Aorta (tissue), 5 donors: ENCODE measurements around the gene CIPC. TPM values are rescaled to one million over a fixed set of nuclear protein-coding genes. Genes with fewer than 3 reads are reported as not detected.

ENCODE experiments used
- ATAC-seq: fragments of 200-7000 bp; cut with Tn5 transposase; one replicate; pipeline ENCODE4 v1.9.1; 2022; ENCODE audit warnings: moderate library complexity; ENCODE audit not compliant: low FRiP score
- DNase-seq, 2 donors: peaks; one replicate each; pipeline ENCODE4 v3.0.0-alpha.2; 2020
- H3K27ac ChIP-seq, 2 donors: one replicate each; pipeline ENCODE4 v1.5.1; 2013; ENCODE audit warnings: low read length in 2 of 2, mild to moderate bottlenecking in 2 of 2, moderate library complexity in 2 of 2, control low read depth in 1 of 2, inconsistent platforms in 1 of 2, low read depth in 1 of 2
- H3K27me3 ChIP-seq, 2 donors: one replicate each; pipeline ENCODE4 v1.6.1; 2013; ENCODE audit warnings: control low read depth in 1 of 2, low read length in 1 of 2, mild to moderate bottlenecking in 1 of 2, moderate library complexity in 1 of 2; ENCODE audit not compliant: insufficient read depth in 2 of 2, control insufficient read depth in 1 of 2
- H3K36me3 ChIP-seq, 2 donors: one replicate each; pipeline ENCODE4 v1.6.1; 2013; ENCODE audit warnings: control low read depth in 1 of 2, low read length in 1 of 2, mild to moderate bottlenecking in 1 of 2; ENCODE audit not compliant: insufficient read depth in 2 of 2, control insufficient read depth in 1 of 2
- H3K4me1 ChIP-seq, 2 donors: one replicate each; pipeline ENCODE4 v1.6.1; 2013; ENCODE audit warnings: low read length in 2 of 2, control low read depth in 1 of 2, mild to moderate bottlenecking in 1 of 2, moderate library complexity in 1 of 2; ENCODE audit not compliant: insufficient read depth in 2 of 2, control insufficient read depth in 1 of 2
- H3K4me3 ChIP-seq, 2 donors: one replicate each; pipeline ENCODE4 v1.5.1; 2013; ENCODE audit warnings: low read length in 2 of 2, control low read depth in 1 of 2, mild to moderate bottlenecking in 1 of 2
- H3K9me3 ChIP-seq: one replicate; pipeline ENCODE4 v1.6.1; 2013; ENCODE audit warnings: mild to moderate bottlenecking, low read length; ENCODE audit not compliant: control insufficient read depth
- WGBS, 2 donors: extraction: QIAGEN DNeasy Blood & Tissue Kit; methylation state at CpG; one replicate each; pipeline ENCODE4 v1.1.7; 2013; 5-methylcytosine and 5-hydroxymethylcytosine counted together
- intact Hi-C, 2 donors: fragments of 100-400 bp; cut with DNase I; formaldehyde crosslinking; loops; one replicate each; pipeline versions ENCODE4 v1.14.2 to v1.15.0; 2022
- long read RNA-seq, 2 donors: library from polyadenylated mRNA; unstranded; transcript quantifications; one replicate each; pipeline ENCODE4 v2.0.0, GENCODE V29; 2020 to 2021
- polyA plus RNA-seq, 2 donors: library from polyadenylated mRNA; stranded (reverse); fragments of 200-250 nt; gene quantifications; one replicate each; pipeline ENCODE4 v1.2.3, GENCODE V29; 2013
- total RNA-seq, 2 donors: library from RNA; stranded (reverse); fragmentation: NEBNext Ultra II Directional; extraction: Animal tissue kit (Norgen Biotek cat#: 25700); gene quantifications; one replicate each; pipeline ENCODE4 v1.2.1, GENCODE V29; 2021
- donor health status: healthy with polysubstance abuse.
- donor health status: Bipolar disorder and iron deficiency.
- donor health status: DM: no; HTN: no; CAD: no.
- donor health status: DM: no; HTN: no; CAD: no.
- donor health status: DM: yes; HTN: yes; CAD: no.

The CIPC gene, protein sequence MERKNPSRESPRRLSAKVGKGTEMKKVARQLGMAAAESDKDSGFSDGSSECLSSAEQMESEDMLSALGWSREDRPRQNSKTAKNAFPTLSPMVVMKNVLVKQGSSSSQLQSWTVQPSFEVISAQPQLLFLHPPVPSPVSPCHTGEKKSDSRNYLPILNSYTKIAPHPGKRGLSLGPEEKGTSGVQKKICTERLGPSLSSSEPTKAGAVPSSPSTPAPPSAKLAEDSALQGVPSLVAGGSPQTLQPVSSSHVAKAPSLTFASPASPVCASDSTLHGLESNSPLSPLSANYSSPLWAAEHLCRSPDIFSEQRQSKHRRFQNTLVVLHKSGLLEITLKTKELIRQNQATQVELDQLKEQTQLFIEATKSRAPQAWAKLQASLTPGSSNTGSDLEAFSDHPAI
- 10 to 100 TPM; 23.1 to 24.4 TPM for total RNA-seq
- 10 to 100 TPM in 1 of 2 donors, 1 to 10 TPM in 1; 8.1 to 11.0 TPM for polyA plus RNA-seq
- long read RNA-seq, donor 1, full-length matches to known transcripts: 4 of 4 reads
- long read RNA-seq, donor 1, partial matches to known transcripts: 0 of 4 reads
- long read RNA-seq, donor 1, other reads (novel, unspliced or antisense): 0 of 4 reads
- long read RNA-seq, donor 2, full-length matches to known transcripts: 7 of 9 reads
- long read RNA-seq, donor 2, partial matches to known transcripts: 1 of 9 reads
- long read RNA-seq, donor 2, other reads (novel, unspliced or antisense): 1 of 9 reads

DNA sequence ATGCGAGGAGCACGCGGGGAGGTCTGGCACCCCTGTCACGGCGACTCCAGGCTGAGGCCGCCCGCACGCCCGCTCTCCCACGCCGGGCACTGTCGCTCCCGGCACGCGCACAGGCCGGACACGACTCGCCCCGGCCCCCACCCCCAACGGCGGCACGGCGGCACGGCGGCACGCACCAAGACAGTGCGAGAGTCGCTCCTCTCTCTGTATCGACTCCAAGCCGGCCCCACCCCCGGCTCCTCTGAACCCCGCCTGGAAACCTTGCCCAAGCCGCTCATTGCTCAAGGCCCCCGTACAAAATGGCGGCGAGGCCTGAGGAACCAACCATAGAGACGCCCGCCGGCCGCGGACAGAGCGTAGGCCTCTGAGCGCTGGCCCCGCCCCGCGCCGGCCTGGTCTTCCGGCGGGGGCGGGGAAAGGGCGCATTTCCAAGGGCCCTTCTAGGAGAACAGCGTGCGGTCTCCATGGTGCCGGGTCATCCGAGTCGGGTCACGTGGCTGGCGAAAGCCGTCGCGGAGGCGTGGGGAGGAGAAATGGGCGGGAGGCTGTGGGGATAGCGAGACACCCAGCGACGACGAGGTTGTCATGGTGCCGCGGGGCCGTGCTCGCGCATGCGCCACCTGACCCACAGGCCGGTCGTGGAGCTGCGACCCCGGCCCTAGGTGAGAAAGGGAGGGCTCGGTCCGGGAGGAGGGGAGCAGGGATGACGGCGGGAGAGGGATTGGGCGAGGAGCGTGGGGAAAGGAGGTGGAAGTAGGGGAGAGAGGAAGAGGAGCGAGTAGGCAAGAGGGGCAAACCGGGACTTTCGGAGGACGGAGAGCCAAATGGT lies at the start of gene CIPC:
Gene CIPC, plus strand, starts transcription at position 559 of the 829 bp plus-strand sequence. CDS start 7,451 bp downstream, outside the sequence.
- intact Hi-C loops: loop anchor here in 1 of 2 donors (2.0 kb wide), 1 partner anchor 27 kb away; no protein-coding TSS in a partner anchor
- DNase-seq: peak; percentile 100
- Histone ChIP-seq H3K36me3 (no peaks in the 10 kb centered on the region), H3K9me3 (no peaks in the 10 kb centered on the region), H3K27ac (peak within 1 kb of the TSS; percentile 74 to 98), H3K27me3 (no peaks in the 10 kb centered on the region), H3K4me1 (no peaks in the 10 kb centered on the region), H3K4me3 (peak within 1 kb of the TSS; percentile 65 to 81)
- 1% methylated on average over 86 to 87 of the region's 87 CpGs for WGBS, 2 donors
- peak; percentile 98 for ATAC-seq

DNA sequence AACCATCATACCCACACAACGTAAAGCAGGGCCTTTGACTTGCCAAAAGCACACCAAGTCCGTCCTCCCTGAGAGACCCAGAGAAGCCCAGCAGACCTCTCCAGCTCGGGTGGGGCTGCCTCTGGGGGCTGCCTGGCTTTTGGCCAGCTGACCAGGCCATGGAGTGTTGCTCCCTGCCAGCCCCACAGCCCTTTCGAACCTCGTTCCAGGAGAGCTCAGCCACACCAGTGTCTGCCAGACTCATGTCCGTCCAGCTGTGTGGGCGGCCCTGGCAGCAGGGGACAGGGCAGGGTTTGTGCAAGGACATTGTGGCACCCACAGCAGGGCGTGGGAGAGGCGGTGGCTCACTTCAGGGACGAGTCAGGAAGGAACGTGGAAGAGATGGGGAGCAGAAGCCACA lies 46.9 kb upstream of the CIPC start:
- Histone ChIP-seq H3K4me1 (no peaks in the 10 kb centered on the region), H3K4me3 (no peak overlapping the region), H3K27me3 (no peaks in the 10 kb centered on the region), H3K9me3 (peaks cover 2% of the 10 kb centered on the region), H3K27ac (peak overlapping the region; percentile 33 to 94), H3K36me3 (no peaks in the 10 kb centered on the region)
- 1 to 4% methylated on average over 11 of the region's 11 CpGs for WGBS, 2 donors
- peak; percentile 85 to 91 for DNase-seq
- ATAC-seq: peak; percentile 77
- intact Hi-C loops: no loop called here

DNA sequence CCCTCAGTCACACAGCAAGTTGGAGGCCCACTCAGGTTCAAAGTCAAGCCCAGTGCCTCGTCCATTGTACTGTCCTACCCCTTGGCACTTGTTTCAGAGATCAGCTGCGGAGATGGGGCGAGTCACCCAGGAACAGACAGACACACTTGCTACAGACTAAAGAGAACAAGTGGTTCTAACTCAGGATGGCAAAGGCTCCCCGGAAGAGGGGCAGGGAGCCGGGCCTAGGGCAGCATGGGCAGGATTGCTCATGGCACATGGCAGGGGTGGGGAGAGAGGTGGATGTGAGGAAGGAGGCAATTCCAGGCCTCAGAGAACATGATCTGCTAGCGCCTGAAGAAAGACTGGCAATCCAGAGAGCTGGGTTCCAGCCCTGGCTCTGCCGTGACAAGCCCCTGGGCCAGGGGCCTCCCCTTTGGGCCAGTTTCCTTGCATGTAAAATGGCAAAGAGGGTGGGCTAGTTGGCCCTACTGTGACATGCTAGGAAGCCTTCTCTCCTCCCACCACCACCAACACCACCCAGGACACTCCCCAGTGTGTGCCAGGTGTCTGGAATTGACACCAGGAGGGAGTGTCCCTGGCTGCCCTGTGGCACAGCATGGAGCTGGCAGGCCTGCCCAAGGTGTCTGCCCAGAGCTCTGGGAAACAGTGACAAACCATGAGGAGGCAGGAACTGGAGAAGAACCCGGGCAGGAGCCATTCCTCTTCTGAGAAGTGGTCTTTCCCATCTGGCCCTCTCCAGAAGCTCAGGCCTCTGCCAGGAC lies 45.6 kb upstream of the CIPC start:
- peak; percentile 51 to 75 for DNase-seq
- peak overlapping the region in 1 of 2 donors; percentile 55 for H3K27ac ChIP-seq

DNA sequence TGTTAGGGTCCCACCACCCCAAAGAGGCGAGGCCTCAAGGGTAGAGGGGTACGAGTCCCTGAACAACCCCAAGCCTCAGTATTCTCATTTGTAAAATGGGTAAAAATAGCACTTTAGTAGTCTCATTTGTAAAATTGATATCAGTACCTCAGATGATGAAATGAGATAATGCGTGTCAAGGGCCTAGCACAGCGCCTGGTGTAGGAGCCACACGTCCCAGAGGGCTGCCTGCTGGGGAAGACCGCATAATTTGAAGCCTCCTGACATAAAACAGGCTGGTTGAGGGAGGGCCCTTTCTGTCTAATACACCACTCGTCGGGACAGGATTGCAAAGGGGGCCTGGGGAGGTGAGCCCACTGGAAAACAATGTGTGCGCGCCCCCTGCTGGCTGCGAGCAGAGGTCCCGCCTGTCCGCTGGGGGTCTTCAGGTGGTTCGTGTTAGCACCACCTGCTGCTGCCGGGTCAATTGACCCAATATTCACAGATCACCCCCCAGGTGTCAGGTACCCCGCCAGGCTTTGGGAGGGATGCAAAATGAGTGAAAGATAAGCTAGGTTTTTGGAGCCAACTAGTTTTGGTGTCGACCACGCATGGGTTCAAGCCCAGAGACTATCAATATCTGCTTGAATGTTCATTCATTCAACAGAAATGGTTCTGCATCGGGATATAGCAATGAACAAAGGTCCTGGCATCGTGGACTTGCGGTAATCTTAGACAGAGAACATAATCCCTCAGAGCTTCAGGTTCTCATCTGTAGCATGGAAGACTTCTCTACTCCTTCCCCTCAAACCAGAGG lies 44.8 kb upstream of the CIPC start:
- intact Hi-C loops: loop anchor here (1.0 to 2.0 kb wide), 2 partner anchors 140 kb away; no protein-coding TSS in a partner anchor
- Histone ChIP-seq H3K27ac (no peak overlapping the region), H3K4me3 (no peak overlapping the region), H3K27me3 (no peaks in the 10 kb centered on the region), H3K9me3 (peaks cover 3% of the 10 kb centered on the region), H3K36me3 (no peaks in the 10 kb centered on the region), H3K4me1 (no peaks in the 10 kb centered on the region)
- WGBS, 2 donors: 49 to 52% methylated on average over 21 of the region's 21 CpGs
- ATAC-seq (peak; percentile 78), DNase-seq (peak; percentile 81 to 92)

More for the DNA sequence above, 45.6 kb upstream of the CIPC start:
- Histone ChIP-seq H3K4me1 (no peaks in the 10 kb centered on the region), H3K4me3 (no peak overlapping the region), H3K27me3 (no peaks in the 10 kb centered on the region), H3K36me3 (no peaks in the 10 kb centered on the region), H3K9me3 (peaks cover 3% of the 10 kb centered on the region)
- peak; percentile 37 for ATAC-seq
- intact Hi-C loops: loop anchor here (1.0 to 2.0 kb wide), 3 partner anchors 25 to 140 kb away; no protein-coding TSS in a partner anchor
- WGBS, 2 donors: 48 to 52% methylated on average over 8 of the region's 8 CpGs

DNA sequence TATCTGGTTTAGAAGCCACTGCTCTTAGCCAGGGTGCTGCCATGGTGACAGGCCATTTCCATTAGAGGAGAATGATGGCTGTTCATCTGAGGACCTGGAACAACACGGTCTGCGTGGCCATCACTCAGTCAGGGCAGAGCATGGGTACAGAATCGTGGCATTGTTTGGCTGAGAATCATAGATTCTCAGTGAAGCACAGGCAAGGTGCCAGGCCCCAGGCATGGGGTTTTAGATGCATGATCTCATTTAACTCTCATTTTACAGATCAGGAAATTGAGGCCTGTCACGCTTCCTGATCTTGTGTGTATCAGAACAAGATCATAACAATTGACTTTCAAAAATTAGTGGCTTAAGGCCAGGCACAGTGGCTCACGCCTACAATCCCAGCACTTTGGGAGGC lies 42.8 kb upstream of the CIPC start:
- Histone ChIP-seq H3K27ac (no peak overlapping the region), H3K9me3 (peaks cover 3% of the 10 kb centered on the region), H3K27me3 (no peaks in the 10 kb centered on the region), H3K4me3 (no peak overlapping the region), H3K4me1 (no peaks in the 10 kb centered on the region), H3K36me3 (no peaks in the 10 kb centered on the region)
- 85 to 91% methylated on average over 5 of the region's 5 CpGs for WGBS, 2 donors
- DNase-seq: peak; percentile 38 to 67
- ATAC-seq: no peak
- intact Hi-C loops: no loop called here

DNA sequence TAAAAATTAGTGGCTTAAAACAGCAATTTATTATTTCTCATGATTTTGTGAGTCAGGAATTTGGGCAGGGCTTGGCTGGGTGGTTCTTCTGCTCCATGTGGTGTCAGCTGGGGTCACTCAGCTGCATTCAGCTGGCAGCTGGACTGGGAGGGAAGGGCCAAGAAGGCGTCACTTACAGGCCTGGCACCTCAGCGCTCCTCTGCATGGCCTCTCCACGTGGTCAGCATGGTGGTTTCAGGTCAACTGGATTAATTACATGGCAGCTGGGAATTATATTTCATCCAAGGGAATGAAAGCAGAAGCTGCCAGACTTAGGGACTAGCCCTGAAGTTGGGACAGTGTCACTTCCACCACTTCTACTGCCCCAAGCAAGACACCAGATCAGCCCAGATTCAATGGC lies 42.1 kb upstream of the CIPC start:
- H3K9me3 ChIP-seq: peaks cover 3% of the 10 kb centered on the region
- ATAC-seq: no peak
- 81 to 85% methylated on average over 3 of the region's 3 CpGs for WGBS, 2 donors
- intact Hi-C loops: no loop called here
- H3K27me3 ChIP-seq: no peaks in the 10 kb centered on the region
- H3K36me3 ChIP-seq: no peaks in the 10 kb centered on the region
- DNase-seq: peak; percentile 15 to 34
- H3K4me3 ChIP-seq: no peak overlapping the region
- H3K4me1 ChIP-seq: no peaks in the 10 kb centered on the region
- H3K27ac ChIP-seq: no peak overlapping the region

DNA sequence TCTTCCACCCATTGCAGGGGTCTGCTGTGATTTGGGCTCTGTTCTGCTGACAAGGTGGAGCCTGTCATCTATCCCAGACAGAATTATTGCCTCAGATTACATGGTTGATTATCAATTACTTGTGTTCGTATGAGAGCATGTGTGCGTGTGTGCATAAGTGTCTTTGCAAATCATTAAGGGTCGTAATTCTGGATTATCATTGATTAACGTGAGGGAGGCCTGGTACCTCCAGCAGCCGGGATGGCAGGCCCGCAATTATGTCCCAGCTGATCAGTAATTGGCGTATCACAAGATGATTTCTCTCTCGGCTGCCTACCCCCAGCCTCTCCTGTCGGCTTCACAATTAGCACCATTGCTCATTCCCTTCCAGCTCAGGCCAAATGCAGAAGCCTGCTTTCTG lies 39.9 kb upstream of the CIPC start:
- H3K9me3 ChIP-seq: peaks cover 3% of the 10 kb centered on the region
- WGBS, 2 donors: 89 to 97% methylated on average over 9 of the region's 9 CpGs
- DNase-seq (no peak), ATAC-seq (no peak)
- H3K36me3 ChIP-seq: no peaks in the 10 kb centered on the region
- H3K4me1 ChIP-seq: no peaks in the 10 kb centered on the region
- no peak overlapping the region for H3K4me3 ChIP-seq
- no peak overlapping the region for H3K27ac ChIP-seq
- intact Hi-C loops: no loop called here
- H3K27me3 ChIP-seq: no peaks in the 10 kb centered on the region
